ENCODE measurements around the gene COL5A1.

- TF ChIP-seq CTCF (IDR thresholded peaks at IDR 0.05), result no peak
- no peak for TF ChIP-seq POLR2A (IDR thresholded peaks at IDR 0.05)
These were observed 223.2 kb downstream of the COL5A1 start for GRCh38 chr9:134864821-134865190.
